Thyroid gland (tissue), 4 donors: ENCODE data around the gene NPPA. TPM values are rescaled to one million over a fixed set of nuclear protein-coding genes. Genes with fewer than 3 reads are reported as not detected.

ENCODE experiments used
- DNase-seq, 2 donors: peaks; one replicate each; pipeline ENCODE4 v3.0.0-alpha.2; 2019
- H3K27ac ChIP-seq, 3 donors: fragments of 200-600 bp; sonication (generic); 1 replicate in 2 of 3; 2 replicates in 1 of 3; pipeline ENCODE4 v1.5.1; 2016 to 2019; ENCODE audit warnings: mild to moderate bottlenecking in 1 of 3, moderate library complexity in 1 of 3
- H3K27me3 ChIP-seq: fragments of 200-600 bp; sonication (generic); one replicate; pipeline ENCODE4 v1.5.1; 2019
- H3K36me3 ChIP-seq, 2 donors: fragments of 200-600 bp; sonication (generic); one replicate each; pipeline ENCODE4 v1.5.1; 2016 to 2019
- H3K4me1 ChIP-seq, 2 donors: fragments of 200-600 bp; sonication (generic); one replicate each; pipeline ENCODE4 v1.5.1; 2017 to 2019
- H3K4me3 ChIP-seq, 3 donors: fragments of 200-600 bp; sonication (generic); replicated peaks in 1 of 3; 1 replicate in 2 of 3; 2 replicates in 1 of 3; pipeline ENCODE4 v1.5.1; 2016; ENCODE audit warnings: mild to moderate bottlenecking in 1 of 3
- H3K9me3 ChIP-seq: fragments of 200-600 bp; sonication (generic); one replicate; pipeline ENCODE4 v1.5.1; 2017
- POLR2A ChIP-seq, 2 donors: fragments of 450-650 bp; IDR thresholded peaks; one replicate each; pipeline ENCODE4 v1.6.1; 2017; ENCODE audit warnings: antibody characterized with exemption in 2 of 2, mild to moderate bottlenecking in 2 of 2, moderate library complexity in 1 of 2
- WGBS, 2 donors: methylation state at CpG; one replicate each; pipeline ENCODE4 v1.1.5; 2017; 5-methylcytosine and 5-hydroxymethylcytosine counted together
- intact Hi-C: fragments of 100-400 bp; cut with DNase I; formaldehyde crosslinking; loops from one replicate; pipeline ENCODE4 v1.15.1; 2023
- total RNA-seq, 4 donors: library from RNA; depleted of rRNA; stranded (reverse); fragments of >200 nt; gene quantifications; one replicate each; pipeline ENCODE4 v1.2.3, GENCODE V29; 2016
- TF ChIP-seq, protein P1 (sequence below), 6 experiments: fragments of 200-600 bp in 3 of 6; fragments of 450-650 bp in 3 of 6; sonication (generic) in 3 of 6; IDR thresholded peaks; one replicate each; pipeline ENCODE4 v1.5.1; 2016 to 2019; ENCODE audit warnings: antibody characterized with exemption in 6 of 6, mild to moderate bottlenecking in 2 of 6, inconsistent platforms in 1 of 6, moderate library complexity in 1 of 6

The NPPA gene
- total RNA-seq, 4 donors from 2014 or later: not detected

- no peaks in the 10 kb centered on the region for H3K9me3 ChIP-seq
- H3K27ac ChIP-seq: peak overlapping the region; percentile 69 to 94 (median 71)
- TF ChIP-seq, protein P1, sequence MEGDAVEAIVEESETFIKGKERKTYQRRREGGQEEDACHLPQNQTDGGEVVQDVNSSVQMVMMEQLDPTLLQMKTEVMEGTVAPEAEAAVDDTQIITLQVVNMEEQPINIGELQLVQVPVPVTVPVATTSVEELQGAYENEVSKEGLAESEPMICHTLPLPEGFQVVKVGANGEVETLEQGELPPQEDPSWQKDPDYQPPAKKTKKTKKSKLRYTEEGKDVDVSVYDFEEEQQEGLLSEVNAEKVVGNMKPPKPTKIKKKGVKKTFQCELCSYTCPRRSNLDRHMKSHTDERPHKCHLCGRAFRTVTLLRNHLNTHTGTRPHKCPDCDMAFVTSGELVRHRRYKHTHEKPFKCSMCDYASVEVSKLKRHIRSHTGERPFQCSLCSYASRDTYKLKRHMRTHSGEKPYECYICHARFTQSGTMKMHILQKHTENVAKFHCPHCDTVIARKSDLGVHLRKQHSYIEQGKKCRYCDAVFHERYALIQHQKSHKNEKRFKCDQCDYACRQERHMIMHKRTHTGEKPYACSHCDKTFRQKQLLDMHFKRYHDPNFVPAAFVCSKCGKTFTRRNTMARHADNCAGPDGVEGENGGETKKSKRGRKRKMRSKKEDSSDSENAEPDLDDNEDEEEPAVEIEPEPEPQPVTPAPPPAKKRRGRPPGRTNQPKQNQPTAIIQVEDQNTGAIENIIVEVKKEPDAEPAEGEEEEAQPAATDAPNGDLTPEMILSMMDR (IDR thresholded peaks at IDR 0.05): no peak
- TF ChIP-seq POLR2A (IDR thresholded peaks at IDR 0.05): no peak
- no peak overlapping the region for H3K4me3 ChIP-seq
- H3K27me3 ChIP-seq: no peaks in the 10 kb centered on the region
- H3K4me1 ChIP-seq: peaks cover 31 to 59% of the 10 kb centered on the region in 2 donors
- DNase-seq: no peak
- 84 to 85% methylated on average over 18 to 19 of the region's 28 CpGs for WGBS, 2 donors
- H3K36me3 ChIP-seq: no peaks in the 10 kb centered on the region
- intact Hi-C loops: no loop called here
These were observed 32.0 kb upstream of the NPPA start for GRCh38 chr1:11879311-11880180.

DNA sequence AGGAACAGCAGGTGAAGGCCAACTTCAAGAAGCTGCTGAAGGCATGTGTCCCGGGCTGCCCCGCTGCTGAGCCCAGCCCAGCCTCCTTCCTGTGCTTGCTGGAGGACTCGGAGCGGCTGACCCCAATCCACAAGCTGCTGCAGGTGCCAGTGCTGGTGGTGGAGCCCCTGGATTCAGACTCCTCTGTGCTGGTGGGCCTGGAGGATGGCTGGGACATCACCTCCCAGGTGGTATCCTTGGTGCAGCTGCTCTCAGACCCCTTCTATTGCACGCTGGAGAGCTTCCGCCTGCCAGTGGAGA is 31.3 kb upstream of the NPPA start:
- no peak for DNase-seq
- TF ChIP-seq, protein P1 (IDR thresholded peaks at IDR 0.05): no peak
- TF ChIP-seq POLR2A (IDR thresholded peaks at IDR 0.05): no peak
- WGBS, 2 donors: 90% methylated on average over 2 to 5 of the region's 6 CpGs
- no peaks in the 10 kb centered on the region for H3K27me3 ChIP-seq
- peak overlapping the region in 1 of 3 donors; percentile 94 for H3K27ac ChIP-seq
- no peaks in the 10 kb centered on the region for H3K9me3 ChIP-seq
- peaks cover 31 to 66% of the 10 kb centered on the region in 2 donors for H3K4me1 ChIP-seq
- no peak overlapping the region for H3K4me3 ChIP-seq
- intact Hi-C loops: no loop called here
- no peaks in the 10 kb centered on the region for H3K36me3 ChIP-seq

GRCh38 chr1:11878081-11878890 is 30.7 kb upstream of the NPPA start:
- Histone ChIP-seq H3K4me3 (no peak overlapping the region), H3K9me3 (no peaks in the 10 kb centered on the region), H3K27me3 (no peaks in the 10 kb centered on the region), H3K4me1 (peaks cover 31 to 71% of the 10 kb centered on the region in 2 donors), H3K27ac (peak overlapping the region in 1 of 3 donors; percentile 94), H3K36me3 (no peaks in the 10 kb centered on the region)
- WGBS, 2 donors: 82 to 93% methylated on average over 9 to 26 of the region's 31 CpGs
- intact Hi-C loops: no loop called here
- TF ChIP-seq, protein P1 (IDR thresholded peaks at IDR 0.05): no peak
- TF ChIP-seq POLR2A (IDR thresholded peaks at IDR 0.05): no peak
- no peak for DNase-seq

DNA sequence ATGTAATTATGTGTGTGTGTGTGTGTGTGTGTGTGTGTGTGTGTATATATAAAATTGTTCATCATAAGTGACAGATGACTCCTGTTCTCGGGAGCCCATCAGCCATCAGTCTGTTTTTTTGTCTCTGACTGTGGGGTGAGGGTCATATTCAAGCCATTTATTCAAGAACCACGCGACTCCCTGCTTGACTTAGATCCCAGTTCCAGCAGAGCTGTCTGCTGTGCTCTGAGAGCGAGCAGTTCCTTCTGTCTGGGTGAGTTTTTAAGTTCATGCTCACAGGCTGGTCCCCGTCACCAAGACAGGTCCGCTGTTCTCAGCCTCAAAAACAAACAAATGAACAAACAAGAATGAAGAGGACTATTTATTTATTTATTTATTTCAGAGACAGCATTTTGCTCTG is 29.5 kb upstream of the NPPA start:
- TF ChIP-seq, protein P1 (IDR thresholded peaks at IDR 0.05): no peak
- no peaks in the 10 kb centered on the region for H3K9me3 ChIP-seq
- no peak overlapping the region for H3K4me3 ChIP-seq
- WGBS, 2 donors: 46 to 72% methylated on average over 6 of the region's 6 CpGs
- peak in 1 of 2 donors; percentile 48 for DNase-seq
- H3K4me1 ChIP-seq: peaks cover 31 to 71% of the 10 kb centered on the region in 2 donors
- peak overlapping the region in 1 of 3 donors; percentile 60 for H3K27ac ChIP-seq
- H3K36me3 ChIP-seq: no peaks in the 10 kb centered on the region
- no peaks in the 10 kb centered on the region for H3K27me3 ChIP-seq
- intact Hi-C loops: no loop called here

- H3K4me1 ChIP-seq: peaks cover 19 to 63% of the 10 kb centered on the region in 2 donors
- 90 to 91% methylated on average over 8 to 10 of the region's 10 CpGs for WGBS, 2 donors
- H3K4me3 ChIP-seq: no peak overlapping the region
- intact Hi-C loops: no loop called here
- no peak for DNase-seq
- no peaks in the 10 kb centered on the region for H3K27me3 ChIP-seq
- no peak for TF ChIP-seq POLR2A (IDR thresholded peaks at IDR 0.05)
- TF ChIP-seq, protein P1 (IDR thresholded peaks at IDR 0.05): no peak
- no peaks in the 10 kb centered on the region for H3K36me3 ChIP-seq
- peak overlapping the region in 2 of 3 donors; percentile 43 to 45 for H3K27ac ChIP-seq
- no peaks in the 10 kb centered on the region for H3K9me3 ChIP-seq
These were observed 27.5 kb upstream of the NPPA start for GRCh38 chr1:11875094-11875493.
